Tibial artery (tissue), 4 donors: ENCODE measurements around the gene TESK2.
A peak's percentile ranks its signal among the peaks of the same experiment; 100 is the strongest.

ENCODE experiments used
- DNase-seq, 2 donors: peaks; one replicate each; pipeline ENCODE4 v3.0.0-alpha.2; 2019
- H3K27ac ChIP-seq, 2 donors: fragments of 200-600 bp; sonication (generic) in 1 of 2; 1 replicate in 1 of 2; 2 replicates in 1 of 2; pipeline ENCODE4 v1.5.1; 2018 to 2019; ENCODE audit warnings: mild to moderate bottlenecking in 1 of 2
- H3K27me3 ChIP-seq, 2 donors: fragments of 200-600 bp; sonication (generic) in 1 of 2; one replicate each; pipeline versions ENCODE4 v1.5.1 to v1.6.0; 2016 to 2019
- H3K36me3 ChIP-seq, 3 donors: fragments of 200-600 bp; sonication (generic) in 2 of 3; one replicate each; pipeline ENCODE4 v1.5.1; 2016 to 2019; ENCODE audit warnings: mild to moderate bottlenecking in 2 of 3
- H3K4me1 ChIP-seq, 4 donors: fragments of 200-600 bp; sonication (generic) in 2 of 4; 1 replicate in 3 of 4; 2 replicates in 1 of 4; pipeline ENCODE4 v1.5.1; 2016 to 2019
- H3K4me3 ChIP-seq, 2 donors: fragments of 200-600 bp; sonication (generic) in 1 of 2; 1 replicate in 1 of 2; 2 replicates in 1 of 2; pipeline ENCODE4 v1.5.1; 2018 to 2019; ENCODE audit warnings: mild to moderate bottlenecking in 2 of 2
- H3K9me3 ChIP-seq, 3 donors: fragments of 200-600 bp; sonication (generic) in 1 of 3; one replicate each; pipeline ENCODE4 v1.5.1; 2016 to 2019
- intact Hi-C: fragments of 100-400 bp; cut with DNase I; formaldehyde crosslinking; loops from one replicate; pipeline ENCODE4 v1.15.0; 2023; ENCODE audit warnings: low total_unique reads
- TF ChIP-seq, protein P1 (sequence below), 2 experiments: fragments of 200-600 bp in 1 of 2; fragments of 450-650 bp in 1 of 2; IDR thresholded peaks; one replicate each; pipeline ENCODE4 v1.5.1; 2017 to 2019; ENCODE audit warnings: antibody characterized with exemption in 2 of 2, mild to moderate bottlenecking in 1 of 2, moderate library complexity in 1 of 2

TESK2 gene

GRCh38 chr1:45319761-45320160 is 171.2 kb downstream of the TESK2 start:
- intact Hi-C loops: no loop called here
- no peak overlapping the region for H3K4me3 ChIP-seq

DNA sequence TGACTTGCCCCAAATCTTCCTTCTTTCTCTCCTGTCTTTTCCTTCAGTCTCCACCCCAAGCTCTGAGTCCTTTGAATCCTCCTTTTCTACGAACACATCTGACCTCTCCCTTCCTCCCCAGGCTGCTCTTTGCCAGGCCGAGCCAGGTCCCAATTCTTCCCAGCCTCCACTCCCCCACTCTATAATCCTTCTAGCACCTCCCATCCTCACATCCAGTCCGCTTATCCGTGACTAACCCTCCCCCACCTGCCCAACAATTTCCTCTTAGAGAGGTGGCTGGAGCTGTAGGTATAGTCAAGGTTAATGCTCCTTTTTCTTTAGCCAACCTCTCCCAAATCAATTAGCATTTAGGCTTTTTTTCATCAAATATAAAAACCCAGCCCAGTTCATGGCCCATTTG is 173.8 kb downstream of the TESK2 start:
- H3K9me3 ChIP-seq: no peaks in the 10 kb centered on the region
- H3K27me3 ChIP-seq: no peaks in the 10 kb centered on the region
- no peak overlapping the region for H3K4me3 ChIP-seq
- TF ChIP-seq, protein P1, sequence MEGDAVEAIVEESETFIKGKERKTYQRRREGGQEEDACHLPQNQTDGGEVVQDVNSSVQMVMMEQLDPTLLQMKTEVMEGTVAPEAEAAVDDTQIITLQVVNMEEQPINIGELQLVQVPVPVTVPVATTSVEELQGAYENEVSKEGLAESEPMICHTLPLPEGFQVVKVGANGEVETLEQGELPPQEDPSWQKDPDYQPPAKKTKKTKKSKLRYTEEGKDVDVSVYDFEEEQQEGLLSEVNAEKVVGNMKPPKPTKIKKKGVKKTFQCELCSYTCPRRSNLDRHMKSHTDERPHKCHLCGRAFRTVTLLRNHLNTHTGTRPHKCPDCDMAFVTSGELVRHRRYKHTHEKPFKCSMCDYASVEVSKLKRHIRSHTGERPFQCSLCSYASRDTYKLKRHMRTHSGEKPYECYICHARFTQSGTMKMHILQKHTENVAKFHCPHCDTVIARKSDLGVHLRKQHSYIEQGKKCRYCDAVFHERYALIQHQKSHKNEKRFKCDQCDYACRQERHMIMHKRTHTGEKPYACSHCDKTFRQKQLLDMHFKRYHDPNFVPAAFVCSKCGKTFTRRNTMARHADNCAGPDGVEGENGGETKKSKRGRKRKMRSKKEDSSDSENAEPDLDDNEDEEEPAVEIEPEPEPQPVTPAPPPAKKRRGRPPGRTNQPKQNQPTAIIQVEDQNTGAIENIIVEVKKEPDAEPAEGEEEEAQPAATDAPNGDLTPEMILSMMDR (IDR thresholded peaks at IDR 0.05): no peak
- no peaks in the 10 kb centered on the region for H3K36me3 ChIP-seq
- intact Hi-C loops: no loop called here
- DNase-seq: peak in 1 of 2 donors; percentile 20
- H3K27ac ChIP-seq: no peak overlapping the region
- H3K4me1 ChIP-seq: no peaks in the 10 kb centered on the region

More at GRCh38 chr1:45319761-45320160, 171.2 kb downstream of the TESK2 start:
- Histone ChIP-seq H3K9me3 (no peaks in the 10 kb centered on the region), H3K4me1 (no peaks in the 10 kb centered on the region), H3K27me3 (no peaks in the 10 kb centered on the region), H3K27ac (no peak overlapping the region), H3K36me3 (no peaks in the 10 kb centered on the region)
- no peak for DNase-seq
- TF ChIP-seq, protein P1 (IDR thresholded peaks at IDR 0.05): no peak

DNA sequence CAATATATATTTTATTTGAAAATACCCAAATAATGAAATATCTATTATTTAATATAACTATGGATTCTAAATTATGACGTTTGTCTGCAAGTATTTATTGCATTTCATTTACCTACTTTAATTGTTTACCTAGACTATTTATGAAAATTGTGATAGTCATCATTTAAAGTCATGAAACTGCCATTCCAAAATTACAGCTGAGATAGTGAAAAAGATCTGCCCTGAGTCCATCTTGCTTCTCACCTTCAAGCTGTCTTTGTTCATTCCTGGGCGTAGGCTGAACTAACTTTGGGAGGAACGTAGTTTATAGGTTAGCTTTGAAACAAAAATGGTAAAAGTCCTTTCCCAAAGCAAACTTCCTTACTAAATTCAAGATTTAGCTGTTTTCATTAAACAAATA is 176.7 kb downstream of the TESK2 start:
- Histone ChIP-seq H3K4me3 (no peak overlapping the region), H3K27me3 (no peaks in the 10 kb centered on the region), H3K4me1 (no peaks in the 10 kb centered on the region), H3K36me3 (no peaks in the 10 kb centered on the region), H3K9me3 (no peaks in the 10 kb centered on the region), H3K27ac (no peak overlapping the region)
- intact Hi-C loops: no loop called here
- TF ChIP-seq, protein P1 (IDR thresholded peaks at IDR 0.05): no peak
- DNase-seq: no peak

- intact Hi-C loops: loop anchor here (10.0 kb wide), 1 partner anchor 522 kb away; the partner anchor contains the start of gene BEST4
These were observed 184.1 kb downstream of the TESK2 start for GRCh38 chr1:45306905-45307304.

DNA sequence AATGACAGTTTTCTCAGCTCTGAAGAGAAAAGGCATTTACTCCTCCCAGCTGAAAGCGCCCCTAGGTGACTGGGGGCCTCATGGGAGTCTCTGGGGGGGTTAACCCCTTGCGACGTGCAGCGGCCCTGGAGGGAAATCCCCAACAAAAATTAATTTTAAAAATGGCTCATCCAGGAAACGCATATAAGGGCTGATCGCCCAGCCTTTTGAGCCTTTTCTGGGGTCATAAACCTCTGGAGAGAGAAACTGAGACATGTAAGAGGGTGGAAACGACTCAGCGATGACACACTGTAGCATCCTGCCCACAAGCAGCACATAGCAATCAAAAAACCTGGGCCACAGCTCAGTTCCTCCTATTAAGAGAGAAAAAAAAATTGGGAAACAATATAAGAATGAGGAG is 184.6 kb downstream of the TESK2 start:
- H3K27ac ChIP-seq: no peak overlapping the region
- H3K27me3 ChIP-seq: no peaks in the 10 kb centered on the region
- no peak overlapping the region for H3K4me3 ChIP-seq
- no peaks in the 10 kb centered on the region for H3K9me3 ChIP-seq
- H3K36me3 ChIP-seq: no peaks in the 10 kb centered on the region
- peaks cover 0 to 13% (median 8%) of the 10 kb centered on the region in 4 donors for H3K4me1 ChIP-seq
- intact Hi-C loops: loop anchor here (10.0 kb wide), 1 partner anchor 522 kb away; the partner anchor contains the start of gene BEST4
- no peak for DNase-seq
- TF ChIP-seq, protein P1 (IDR thresholded peaks at IDR 0.05): no peak

More at GRCh38 chr1:45306905-45307304, 184.1 kb downstream of the TESK2 start:
- Histone ChIP-seq H3K4me1 (peaks cover 0 to 13% (median 8%) of the 10 kb centered on the region in 4 donors), H3K4me3 (no peak overlapping the region), H3K9me3 (no peaks in the 10 kb centered on the region), H3K36me3 (no peaks in the 10 kb centered on the region), H3K27ac (no peak overlapping the region), H3K27me3 (no peaks in the 10 kb centered on the region)
- no peak for DNase-seq
- TF ChIP-seq, protein P1 (IDR thresholded peaks at IDR 0.05): no peak

- TF ChIP-seq, protein P1 (IDR thresholded peaks at IDR 0.05): no peak
- peaks cover 0 to 13% (median 8%) of the 10 kb centered on the region in 4 donors for H3K4me1 ChIP-seq
- H3K9me3 ChIP-seq: no peaks in the 10 kb centered on the region
- H3K27me3 ChIP-seq: no peaks in the 10 kb centered on the region
- no peak overlapping the region for H3K4me3 ChIP-seq
- no peaks in the 10 kb centered on the region for H3K36me3 ChIP-seq
- H3K27ac ChIP-seq: no peak overlapping the region
- DNase-seq: peak in 1 of 2 donors; percentile 51
- intact Hi-C loops: loop anchor here (10.0 kb wide), 1 partner anchor 520 kb away; the partner anchor contains the start of gene BEST4
These were observed 185.7 kb downstream of the TESK2 start for GRCh38 chr1:45305231-45305630.
